ENCODE data around the gene COL9A3. TPM values are rescaled to one million over a fixed set of nuclear protein-coding genes. Genes with fewer than 3 reads are reported as not detected.
"Not testable (repeated sequence)": the region's sequence is repeated elsewhere in the genome, so short reads cannot be mapped to it uniquely, and the experiment has no call there.

The COL9A3 gene
- polyA plus RNA-seq, 2 of the 4 experiments (the other 2 are of a cell fraction), result 0.41 to 0.49 TPM

DNA sequence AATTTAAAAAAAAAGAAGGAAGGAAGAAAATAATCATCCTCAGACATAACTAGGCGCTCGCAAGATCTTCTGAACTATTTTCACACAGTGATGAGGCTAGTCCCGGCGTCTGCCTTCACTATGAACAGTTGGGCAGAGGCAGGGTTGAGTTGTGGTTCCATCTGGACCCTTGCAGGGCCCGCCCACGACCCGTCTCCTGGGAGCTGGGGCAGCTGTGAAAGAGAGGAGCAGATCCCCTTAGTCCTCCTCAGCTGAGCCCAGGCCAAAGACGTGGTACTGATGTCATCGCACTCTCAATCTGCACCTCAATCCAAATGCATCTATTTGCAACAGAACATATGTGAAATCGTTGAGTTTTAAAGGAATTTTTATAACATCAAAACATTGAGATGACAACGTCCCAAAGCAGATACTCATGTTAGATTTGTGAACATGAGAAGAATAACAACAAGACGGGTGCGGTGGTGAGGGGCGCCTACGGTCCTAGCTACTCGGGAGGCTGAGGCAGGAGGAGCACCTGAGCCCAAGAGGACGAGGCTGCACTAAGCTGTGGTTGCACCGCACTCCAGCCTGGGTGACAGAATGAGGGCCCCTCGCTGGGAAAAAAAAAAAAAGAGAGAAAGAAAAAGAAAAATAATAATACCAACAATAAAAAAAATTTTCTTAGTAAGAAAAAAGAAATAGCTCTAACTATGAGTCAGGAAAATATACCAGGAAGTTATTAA lies 29.5 kb downstream of the COL9A3 start:
- no peak for FAIRE-seq
- Histone ChIP-seq H3K4me2 (no peak overlapping the region), H3K4me1 (no peaks in the 10 kb centered on the region), H3K27ac (no peak overlapping the region), H3K4me3 (no peak overlapping the region), H3K9me3 (no peaks in the 10 kb centered on the region)
- DNase-seq (ENCODE audit: low read depth in 1 of 2, low spot score in 1 of 2), result no peak
- 89% methylated on average over 19 of the region's 19 CpGs for WGBS (ENCODE audit: missing lambda C conversion rate)
- ChIA-PET CTCF (interaction anchor here (0.6 to 2.9 kb wide), 14 partner anchors 8 to 391 kb away, joined by 3 to 17 read pairs (median 4); no protein-coding TSS in a partner anchor), POLR2A (interaction anchor here (0.7 kb wide), 1 partner anchor 174 kb away, joined by 3 read pairs; no protein-coding TSS in a partner anchor)
- TF ChIP-seq ELK1 (IDR thresholded peaks at IDR 0.05; ENCODE audit: low read depth, low read length) (no peak), CHD2 (IDR thresholded peaks at IDR 0.05; ENCODE audit: low read length, partially characterized antibody) (no peak), HOXA7 (CRISPR knock-in tag; IDR thresholded peaks at IDR 0.05) (no peak)
- ATAC-seq, result no peak

- CTCF ChIA-PET, result interaction anchor here (0.6 to 1.6 kb wide), 3 partner anchors 11 to 41 kb away, joined by 3 to 7 read pairs (median 3); no protein-coding TSS in a partner anchor
- H3K4me3 ChIP-seq; H3K27ac ChIP-seq; ATAC-seq; POLR2A ChIA-PET; DNase-seq (ENCODE audit: low read depth in 1 of 2, low spot score in 1 of 2); H3K4me2 ChIP-seq; H3K9me3 ChIP-seq; H3K4me1 ChIP-seq; FAIRE-seq: not testable (repeated sequence)
- 92% methylated on average over 7 of the region's 7 CpGs for WGBS (ENCODE audit: missing lambda C conversion rate)
Measured at GRCh38 chr20:62848917-62849316, 32.1 kb downstream of the COL9A3 start.

DNA sequence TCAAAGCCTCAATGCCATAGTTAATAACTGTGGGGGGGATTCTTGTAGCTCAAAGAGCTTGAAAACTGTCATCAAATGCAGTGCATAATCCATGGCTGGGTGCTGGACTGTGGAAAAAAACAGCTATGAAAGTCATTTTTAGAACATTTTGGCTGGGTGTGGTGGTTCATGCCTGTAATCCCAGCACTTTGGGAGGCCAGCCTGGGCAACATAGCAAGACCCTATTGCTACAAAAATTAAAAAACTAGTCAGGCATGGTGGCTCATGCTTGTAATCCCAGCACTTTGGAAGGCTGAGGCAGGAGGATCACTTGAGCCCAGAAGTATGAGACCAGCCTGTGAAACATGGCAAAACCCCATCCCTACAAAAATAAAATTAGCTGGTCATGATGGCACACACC lies 32.6 kb downstream of the COL9A3 start:
- ChIA-PET CTCF (interaction anchor here (0.6 to 1.4 kb wide), 3 partner anchors 12 to 1236 kb away, joined by 3 to 7 read pairs (median 3); no protein-coding TSS in a partner anchor), POLR2A (no interaction called here)

DNA sequence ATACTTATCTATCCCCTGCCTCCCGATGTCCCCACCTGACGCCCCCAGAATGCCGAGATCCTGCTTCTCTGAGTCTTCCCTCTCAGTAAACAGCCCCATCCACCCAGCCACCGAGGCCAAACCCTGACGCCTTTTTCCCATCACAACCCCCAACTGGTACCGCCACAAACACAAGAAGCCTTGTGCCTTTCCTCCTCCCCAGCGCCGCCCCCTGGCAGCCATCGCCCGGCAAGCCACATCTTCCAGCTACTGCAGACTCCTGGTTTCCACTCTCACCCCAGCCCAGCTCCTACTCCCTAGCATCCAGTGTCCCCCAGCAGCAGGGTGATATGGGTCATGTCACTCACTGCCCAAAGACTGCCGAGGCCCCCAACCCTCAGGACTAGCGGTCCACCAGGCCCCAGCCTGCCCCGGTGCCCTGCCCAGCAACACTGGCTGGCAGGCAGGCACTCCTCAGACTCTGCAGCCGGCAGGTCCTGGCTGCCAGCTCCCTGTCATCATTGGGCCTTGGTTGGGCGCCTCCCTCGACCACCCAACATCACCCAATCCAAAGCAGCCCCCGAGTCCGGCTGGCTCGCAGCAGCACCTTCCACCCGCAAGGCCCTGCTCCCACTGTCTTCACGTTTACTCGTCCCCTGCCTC lies 33.6 kb downstream of the COL9A3 start:
- TF ChIP-seq, protein P1, sequence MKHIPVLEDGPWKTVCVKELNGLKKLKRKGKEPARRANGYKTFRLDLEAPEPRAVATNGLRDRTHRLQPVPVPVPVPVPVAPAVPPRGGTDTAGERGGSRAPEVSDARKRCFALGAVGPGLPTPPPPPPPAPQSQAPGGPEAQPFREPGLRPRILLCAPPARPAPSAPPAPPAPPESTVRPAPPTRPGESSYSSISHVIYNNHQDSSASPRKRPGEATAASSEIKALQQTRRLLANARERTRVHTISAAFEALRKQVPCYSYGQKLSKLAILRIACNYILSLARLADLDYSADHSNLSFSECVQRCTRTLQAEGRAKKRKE (CRISPR knock-in tag; IDR thresholded peaks at IDR 0.05; ENCODE audit: low read depth), result no peak
- TF ChIP-seq NR3C1 (IDR thresholded peaks at IDR 0.05), result no peak
- no peak for TF ChIP-seq CBX2 (IDR thresholded peaks at IDR 0.05; ENCODE audit: borderline replicate concordance, low read depth)
- no peak for TF ChIP-seq CEBPB (IDR thresholded peaks at IDR 0.05)
- TF ChIP-seq PBX3 (IDR thresholded peaks at IDR 0.05), result no peak
- TF ChIP-seq, protein P2, sequence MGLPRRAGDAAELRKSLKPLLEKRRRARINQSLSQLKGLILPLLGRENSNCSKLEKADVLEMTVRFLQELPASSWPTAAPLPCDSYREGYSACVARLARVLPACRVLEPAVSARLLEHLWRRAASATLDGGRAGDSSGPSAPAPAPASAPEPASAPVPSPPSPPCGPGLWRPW (IDR thresholded peaks at IDR 0.05), result no peak
- no peak for TF ChIP-seq MAX (IDR thresholded peaks at IDR 0.05)
- no peak for TF ChIP-seq HOXB13 (CRISPR knock-in tag; IDR thresholded peaks at IDR 0.05; ENCODE audit: low read depth)
- TF ChIP-seq FOXS1 (CRISPR knock-in tag; IDR thresholded peaks at IDR 0.05), result no peak
- no peak for TF ChIP-seq CHD4 (IDR thresholded peaks at IDR 0.05; ENCODE audit: borderline replicate concordance)
- no peak for TF ChIP-seq HOXA7 (CRISPR knock-in tag; IDR thresholded peaks at IDR 0.05)
- TF ChIP-seq SMC3 (IDR thresholded peaks at IDR 0.05), result no peak
- no peak for TF ChIP-seq CHD2 (IDR thresholded peaks at IDR 0.05; ENCODE audit: low read length, partially characterized antibody)
- TF ChIP-seq POLR2AphosphoS2 (conservative IDR thresholded peaks at IDR 0.05; ENCODE audit: low read length), result no peak
- Histone ChIP-seq H3K4me2 (no peak overlapping the region), H3K4me1 (no peaks in the 10 kb centered on the region), H3K9me3 (no peaks in the 10 kb centered on the region), H3K4me3 (no peak overlapping the region), H3K27ac (no peak overlapping the region)
- DNase-seq (ENCODE audit: low read depth in 1 of 2, low spot score in 1 of 2), result no peak
- CTCF ChIA-PET, result interaction anchor here (0.7 to 1.6 kb wide), 3 partner anchors 8 to 133 kb away, joined by 3 to 4 read pairs (median 3); no protein-coding TSS in a partner anchor
- WGBS (ENCODE audit: missing lambda C conversion rate), result 92% methylated on average over 19 of the region's 22 CpGs
- no peak for FAIRE-seq
- POLR2A ChIA-PET, result no interaction called here
- no peak for ATAC-seq

More for the DNA sequence above, 32.6 kb downstream of the COL9A3 start:
- ATAC-seq (no peak), DNase-seq (ENCODE audit: low read depth in 1 of 2, low spot score in 1 of 2) (no peak), FAIRE-seq (no peak)
- TF ChIP-seq MAFK (IDR thresholded peaks at IDR 0.05; ENCODE audit: partially characterized antibody) (no peak), HOXA7 (CRISPR knock-in tag; IDR thresholded peaks at IDR 0.05) (no peak)
- no peak overlapping the region for H3K27ac ChIP-seq
- no peak overlapping the region for H3K4me3 ChIP-seq
- no peak overlapping the region for H3K4me2 ChIP-seq
- H3K4me1 ChIP-seq, result no peaks in the 10 kb centered on the region
- no peaks in the 10 kb centered on the region for H3K9me3 ChIP-seq

Data from A549 (cell line).